GM23248 (cell line): ENCODE measurements around the gene ITGB7.

Experiments
- EZH2 ChIP-seq: fragments of 200-600 bp; sonication (generic); IDR thresholded peaks from 2 replicates; pipeline ENCODE4 v1.6.1; 2018; ENCODE audit warnings: antibody characterized with exemption, mild to moderate bottlenecking; ENCODE audit not compliant: insufficient read depth, poor library complexity, severe bottlenecking
- EZH2phosphoT487 ChIP-seq: fragments of 200-600 bp; sonication (generic); IDR thresholded peaks from 2 replicates; pipeline ENCODE4 v1.6.1; 2018; ENCODE audit warnings: antibody characterized with exemption, moderate library complexity, mild to moderate bottlenecking, low read depth; ENCODE audit not compliant: insufficient read depth

DNA sequence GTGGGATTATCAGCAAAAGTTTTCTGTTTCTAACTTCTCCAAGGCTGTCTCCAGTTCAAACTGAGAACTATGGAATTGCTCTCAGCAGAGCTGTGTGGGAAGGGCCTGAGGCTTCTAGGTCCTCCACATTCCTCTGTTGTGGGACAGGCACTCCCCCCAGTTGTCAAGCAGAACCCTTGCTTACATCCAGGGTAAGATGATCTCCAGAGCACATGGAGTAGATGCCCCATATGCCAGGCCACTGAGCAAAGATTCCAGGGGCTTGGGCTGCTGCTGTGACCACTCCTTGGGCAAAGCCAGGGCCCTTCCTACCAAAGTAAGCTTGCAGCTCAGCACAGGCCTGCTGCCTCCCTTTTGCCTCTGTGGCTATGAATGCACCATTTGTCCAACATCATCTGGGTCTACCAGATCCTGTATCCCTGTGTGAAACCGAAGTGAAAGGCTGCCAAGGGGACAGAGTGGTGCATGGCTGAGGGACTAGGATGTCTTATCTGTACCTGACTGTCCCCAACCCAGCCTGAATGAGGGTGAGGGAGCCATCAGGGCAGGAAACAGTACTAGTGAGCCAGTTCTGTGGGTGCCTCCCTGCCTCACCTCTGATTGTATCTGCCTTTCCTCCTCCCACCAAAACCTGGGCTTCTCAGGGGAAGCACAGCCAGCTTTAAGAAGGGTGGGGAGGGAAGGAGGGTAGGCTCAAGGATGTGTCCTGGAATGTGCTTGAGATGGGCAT lies 47.9 kb upstream of the ITGB7 start:
- TF ChIP-seq EZH2 (no peak), EZH2phosphoT487 (no peak)
